Common myeloid progenitor, CD34-positive (primary cell): ENCODE data around the gene ST7.

Source experiments
- CTCF ChIA-PET: fragments of 350-600 bp; sonication (Branson Sonifier 250); formaldehyde crosslinking; loops from one replicate; lab custom pipeline; 2021; ENCODE audit warnings: antibody characterized with exemption; lab: Charles Lee
- POLR2A ChIA-PET: fragments of 350-600 bp; sonication (Branson Sonifier 250); formaldehyde crosslinking; loops from one replicate; lab custom pipeline; 2021; ENCODE audit warnings: antibody characterized with exemption; lab: Charles Lee
- DNase-seq, 3 donors: peaks; one replicate each; pipeline versions ENCODE4 v3.0.0 to v3.0.0-alpha.2; 2013
- H3K27ac ChIP-seq, 2 experiments: 1 replicate in 1 of 2; 2 replicates in 1 of 2; pipeline ENCODE4 v1.7.0; 2013; ENCODE audit warnings: inconsistent platforms in 2 of 2, low read length in 2 of 2, mild to moderate bottlenecking in 2 of 2, low read depth in 1 of 2, moderate library complexity in 1 of 2; ENCODE audit not compliant: severe bottlenecking in 2 of 2, insufficient read depth in 1 of 2, poor library complexity in 1 of 2
- H3K27me3 ChIP-seq, 5 experiments: replicated peaks in 2 of 5; 1 replicate in 3 of 5; 2 replicates in 2 of 5; pipeline versions ENCODE4 v1.6.1 to v1.7.0; 2013; ENCODE audit warnings: low read length in 4 of 5, mild to moderate bottlenecking in 2 of 5, moderate library complexity in 2 of 5, inconsistent platforms in 1 of 5; ENCODE audit not compliant: insufficient read depth in 5 of 5, control insufficient read depth in 4 of 5
- H3K36me3 ChIP-seq, 4 experiments: 1 replicate in 2 of 4; 2 replicates in 2 of 4; pipeline versions ENCODE4 v1.6.1 to v1.7.0; 2013; ENCODE audit warnings: low read length in 3 of 4, control low read depth in 1 of 4, mild to moderate bottlenecking in 1 of 4; ENCODE audit not compliant: control insufficient read depth in 4 of 4, insufficient read depth in 4 of 4
- H3K4me1 ChIP-seq, 4 experiments: 1 replicate in 3 of 4; 2 replicates in 1 of 4; pipeline versions ENCODE4 v1.6.1 to v1.7.1; 2013; ENCODE audit warnings: low read length in 3 of 4, mild to moderate bottlenecking in 3 of 4, control low read depth in 1 of 4, inconsistent platforms in 1 of 4, moderate library complexity in 1 of 4; ENCODE audit not compliant: control insufficient read depth in 4 of 4, insufficient read depth in 4 of 4; ENCODE audit errors: control extremely low read depth in 1 of 4
- H3K4me3 ChIP-seq, 7 experiments: 1 replicate in 4 of 7; 2 replicates in 3 of 7; pipeline versions ENCODE4 v1.5.1 to v1.7.0; 2013; ENCODE audit warnings: mild to moderate bottlenecking in 7 of 7, low read length in 6 of 7, moderate library complexity in 6 of 7, inconsistent platforms in 2 of 7, low read depth in 2 of 7, control low read depth in 1 of 7; ENCODE audit not compliant: insufficient read depth in 4 of 7, control insufficient read depth in 1 of 7; ENCODE audit errors: extremely low read depth in 1 of 7
- H3K9me3 ChIP-seq, 5 experiments: 1 replicate in 4 of 5; 2 replicates in 1 of 5; pipeline versions ENCODE4 v1.6.1 to v1.7.1; 2013; ENCODE audit warnings: low read length in 4 of 5, mild to moderate bottlenecking in 2 of 5, inconsistent platforms in 1 of 5, low read depth in 1 of 5, moderate library complexity in 1 of 5; ENCODE audit not compliant: control insufficient read depth in 4 of 5, insufficient read depth in 2 of 5; ENCODE audit errors: control extremely low read depth in 1 of 5
- WGBS: methylation state at CpG from one replicate; pipeline ENCODE4 v1.1.5; 2013; ENCODE audit not compliant: insufficient coverage; 5-methylcytosine and 5-hydroxymethylcytosine counted together

The ST7 gene

DNA sequence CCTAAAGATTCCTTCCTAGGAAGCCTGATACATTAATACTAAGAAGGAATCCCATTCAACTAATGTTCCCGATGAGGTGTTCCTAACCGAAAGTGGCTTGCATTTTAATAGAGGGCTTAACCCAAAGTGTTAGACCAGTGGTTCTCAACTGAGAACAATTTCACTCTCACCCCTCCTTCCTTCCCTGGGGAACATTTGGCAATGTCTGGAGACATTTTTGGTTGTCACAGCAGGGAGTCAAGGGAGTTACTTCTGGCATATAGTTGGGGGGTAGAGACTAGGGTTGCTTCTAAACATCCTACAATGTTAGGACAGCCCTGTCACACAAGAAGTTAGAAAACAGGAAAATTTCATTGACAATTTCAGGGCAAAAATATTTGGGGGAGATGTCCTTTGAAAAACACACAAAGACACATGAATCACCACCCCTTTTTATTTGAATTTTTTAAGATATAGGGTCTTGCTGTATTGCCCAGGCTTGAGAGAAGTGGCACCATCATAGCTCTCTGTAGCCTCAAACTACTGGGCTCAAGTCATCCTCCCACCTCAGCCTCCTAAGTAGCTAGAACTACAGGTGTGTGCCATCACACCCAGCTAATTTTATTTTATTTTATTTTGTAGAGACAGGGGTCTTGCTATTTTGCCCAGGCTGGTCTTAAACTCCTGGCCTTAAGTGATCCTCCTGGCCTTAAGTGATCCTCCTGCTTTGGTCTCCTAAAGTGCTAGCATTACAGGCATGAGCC is 318.9 kb downstream of the ST7 start:
- no peak for DNase-seq
- H3K4me3 ChIP-seq, result no peak overlapping the region
- WGBS, result 100% methylated on average over 2 of the region's 2 CpGs
- peaks cover 0 to 5% (median 2%) of the 10 kb centered on the region in 5 experiments for H3K27me3 ChIP-seq
- POLR2A ChIA-PET, result no interaction called here
- no peaks in the 10 kb centered on the region for H3K9me3 ChIP-seq
- no peaks in the 10 kb centered on the region for H3K4me1 ChIP-seq
- H3K27ac ChIP-seq, result no peak overlapping the region
- no peaks in the 10 kb centered on the region for H3K36me3 ChIP-seq
- CTCF ChIA-PET, result no interaction called here

GRCh38 chr7:117273325-117273724 is 320.0 kb downstream of the ST7 start:
- no peaks in the 10 kb centered on the region for H3K9me3 ChIP-seq
- POLR2A ChIA-PET, result no interaction called here
- WGBS, result no CpG with 5 or more reads among the region's 2 CpGs

GRCh38 chr7:117273814-117274225 is 320.5 kb downstream of the ST7 start:
- Histone ChIP-seq H3K9me3 (no peaks in the 10 kb centered on the region), H3K4me1 (no peaks in the 10 kb centered on the region), H3K4me3 (no peak overlapping the region), H3K27me3 (peaks cover 0 to 5% (median 2%) of the 10 kb centered on the region in 5 experiments), H3K36me3 (no peaks in the 10 kb centered on the region), H3K27ac (no peak overlapping the region)
- CTCF ChIA-PET, result no interaction called here
- WGBS, result 89% methylated on average over 11 of the region's 11 CpGs
- POLR2A ChIA-PET, result no interaction called here
- no peak for DNase-seq

More at GRCh38 chr7:117273325-117273724, 320.0 kb downstream of the ST7 start:
- Histone ChIP-seq H3K36me3 (no peaks in the 10 kb centered on the region), H3K27me3 (peaks cover 0 to 5% (median 2%) of the 10 kb centered on the region in 5 experiments), H3K4me3 (no peak overlapping the region), H3K4me1 (no peaks in the 10 kb centered on the region), H3K27ac (no peak overlapping the region)
- DNase-seq, result no peak
- CTCF ChIA-PET, result no interaction called here

- no peaks in the 10 kb centered on the region for H3K36me3 ChIP-seq
- no peak for DNase-seq
- CTCF ChIA-PET, result no interaction called here
Measured at GRCh38 chr7:117274951-117275350, 321.6 kb downstream of the ST7 start.

DNA sequence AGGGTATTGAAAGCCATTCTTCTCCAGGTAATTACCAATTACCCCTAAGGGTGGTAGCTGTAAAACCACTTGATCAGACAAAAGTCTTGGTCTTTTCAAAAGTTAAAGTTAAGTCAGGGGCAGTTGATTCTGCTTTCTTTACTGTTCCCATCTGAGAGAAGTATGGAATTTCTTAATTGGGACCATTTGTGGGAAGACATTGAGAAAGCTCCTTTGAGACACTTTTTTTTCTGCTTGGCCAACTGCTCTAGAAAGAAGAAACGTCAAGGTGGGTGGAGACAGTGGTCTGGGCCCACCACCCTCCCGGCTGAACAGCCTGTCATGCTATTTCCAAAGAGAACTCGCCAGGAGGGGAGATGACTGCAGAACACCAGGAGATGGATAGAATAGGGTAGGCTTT is 324.3 kb downstream of the ST7 start:
- POLR2A ChIA-PET, result no interaction called here
- Histone ChIP-seq H3K36me3 (no peaks in the 10 kb centered on the region), H3K9me3 (no peaks in the 10 kb centered on the region), H3K27me3 (peaks cover 0 to 5% (median 2%) of the 10 kb centered on the region in 5 experiments), H3K27ac (no peak overlapping the region), H3K4me1 (no peaks in the 10 kb centered on the region), H3K4me3 (no peak overlapping the region)
- no peak for DNase-seq
- WGBS, result 100% methylated on average over 3 of the region's 3 CpGs
- CTCF ChIA-PET, result no interaction called here

More at GRCh38 chr7:117274951-117275350, 321.6 kb downstream of the ST7 start:
- POLR2A ChIA-PET, result no interaction called here
- H3K27me3 ChIP-seq, result peaks cover 0 to 5% (median 2%) of the 10 kb centered on the region in 5 experiments
- no peak overlapping the region for H3K27ac ChIP-seq
- 89% methylated on average over 1 of the region's 4 CpGs for WGBS
- no peak overlapping the region for H3K4me3 ChIP-seq
- H3K9me3 ChIP-seq, result no peaks in the 10 kb centered on the region
- H3K4me1 ChIP-seq, result no peaks in the 10 kb centered on the region

- Histone ChIP-seq H3K4me3 (no peak overlapping the region), H3K27ac (no peak overlapping the region), H3K27me3 (peaks cover 0 to 3% (median 1%) of the 10 kb centered on the region in 5 experiments), H3K4me1 (no peaks in the 10 kb centered on the region), H3K36me3 (no peaks in the 10 kb centered on the region), H3K9me3 (no peaks in the 10 kb centered on the region)
- WGBS, result 94% methylated on average over 10 of the region's 10 CpGs
- ChIA-PET CTCF (no interaction called here), POLR2A (no interaction called here)
- no peak for DNase-seq
Measured at GRCh38 chr7:117278040-117278439, 324.7 kb downstream of the ST7 start.

DNA sequence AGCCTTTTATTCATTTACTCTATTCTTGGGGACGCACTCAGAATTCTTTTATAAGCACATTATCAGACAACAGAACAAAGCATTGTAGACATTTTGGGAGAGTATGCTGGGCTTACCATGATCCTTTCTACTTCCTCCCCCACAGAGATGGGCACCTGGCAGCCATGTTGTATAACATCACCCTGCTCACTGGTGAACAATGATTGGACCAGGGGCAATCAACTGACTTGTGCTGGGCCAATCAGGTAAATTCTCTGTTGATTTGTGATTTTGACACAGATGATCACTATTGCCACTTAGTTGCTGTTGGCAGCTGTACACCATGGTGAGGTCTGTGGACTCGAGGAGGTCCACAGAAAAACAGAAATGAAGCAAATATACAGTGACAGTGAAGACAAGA is 325.9 kb downstream of the ST7 start:
- Histone ChIP-seq H3K27me3 (peaks cover 0 to 2% (median 0%) of the 10 kb centered on the region in 5 experiments), H3K36me3 (no peaks in the 10 kb centered on the region), H3K4me3 (no peak overlapping the region), H3K27ac (no peak overlapping the region), H3K9me3 (no peaks in the 10 kb centered on the region), H3K4me1 (no peaks in the 10 kb centered on the region)
- WGBS, result 91% methylated on average over 1 of the region's 2 CpGs
- ChIA-PET POLR2A (no interaction called here), CTCF (no interaction called here)
- no peak for DNase-seq
